AG08396 (cell line): ENCODE results near the gene BRD9.
"Not testable (repeated sequence)": the region's sequence is repeated elsewhere in the genome, so short reads cannot be mapped to it uniquely, and the experiment has no call there.

Source experiments
- DNase-seq: peaks from one replicate; pipeline ENCODE4 v3.0.0; 2012; ENCODE audit warnings: low spot score, mixed read lengths

The BRD9 gene

DNA sequence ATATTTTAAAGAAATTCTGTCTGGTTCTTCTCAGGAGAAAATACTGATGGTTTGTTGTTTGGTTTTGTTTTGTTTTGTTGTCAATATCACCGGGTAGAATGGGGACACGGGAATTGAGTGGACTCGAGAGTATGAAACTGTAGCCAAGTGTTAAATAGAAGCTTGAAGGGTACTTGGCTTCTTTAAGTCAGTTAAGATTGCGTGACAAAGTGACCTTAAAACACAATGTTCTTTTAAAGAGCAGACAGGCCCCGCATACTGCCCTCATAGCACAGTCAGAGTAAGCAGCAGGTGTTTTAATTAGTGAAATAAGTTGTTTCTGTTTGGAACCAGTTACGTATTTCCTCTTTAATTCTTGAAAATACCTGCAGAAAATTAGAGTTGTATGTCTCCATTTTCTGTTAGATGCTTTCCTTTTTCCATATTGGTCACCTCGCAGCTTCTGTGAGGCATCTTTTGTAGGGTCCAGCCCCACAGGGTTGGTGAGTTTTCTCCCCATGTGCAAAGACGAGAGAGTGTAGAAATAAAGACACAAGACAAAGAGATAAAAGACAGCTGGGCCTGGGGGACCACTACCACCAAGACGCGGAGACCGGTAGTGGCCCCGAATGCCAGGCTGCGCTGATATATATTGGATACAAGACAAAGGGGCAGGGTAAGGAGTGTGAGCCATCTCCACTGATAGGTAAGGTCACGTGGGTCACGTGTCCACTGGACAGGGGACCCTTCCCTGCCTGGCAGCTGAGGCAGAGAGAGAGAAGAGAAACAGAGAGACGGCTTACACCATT lies 9.7 kb upstream of the BRD9 start:
- DNase-seq: no peak

GRCh38 chr5:900781-901180 lies 8.2 kb upstream of the BRD9 start:
- no peak for DNase-seq

- no peak for DNase-seq
Measured at GRCh38 chr5:893711-894110, 1.1 kb upstream of the BRD9 start.

DNA sequence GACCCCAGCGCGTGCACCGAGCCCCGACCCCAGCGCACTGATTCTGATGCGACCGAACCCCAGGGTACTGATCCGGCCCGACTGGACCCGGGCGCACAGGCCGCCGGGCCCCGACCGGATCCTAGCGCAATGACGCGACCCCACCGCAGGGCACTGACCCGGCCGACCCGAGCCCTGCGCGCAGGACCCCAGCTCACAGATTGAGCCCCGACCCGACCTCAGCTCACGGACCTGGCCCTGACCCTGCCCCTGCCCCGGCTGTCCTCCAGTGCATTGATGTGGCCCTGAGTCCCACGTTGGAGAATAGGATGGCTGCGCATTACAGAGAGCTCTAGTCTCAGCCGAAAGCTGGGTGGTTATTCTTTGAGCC lies 521 bp upstream of the BRD9 start:
- no peak for DNase-seq

- peak; percentile 77 for DNase-seq
Measured at GRCh38 chr5:891837-892393, 686 bp downstream of the BRD9 start.

DNA sequence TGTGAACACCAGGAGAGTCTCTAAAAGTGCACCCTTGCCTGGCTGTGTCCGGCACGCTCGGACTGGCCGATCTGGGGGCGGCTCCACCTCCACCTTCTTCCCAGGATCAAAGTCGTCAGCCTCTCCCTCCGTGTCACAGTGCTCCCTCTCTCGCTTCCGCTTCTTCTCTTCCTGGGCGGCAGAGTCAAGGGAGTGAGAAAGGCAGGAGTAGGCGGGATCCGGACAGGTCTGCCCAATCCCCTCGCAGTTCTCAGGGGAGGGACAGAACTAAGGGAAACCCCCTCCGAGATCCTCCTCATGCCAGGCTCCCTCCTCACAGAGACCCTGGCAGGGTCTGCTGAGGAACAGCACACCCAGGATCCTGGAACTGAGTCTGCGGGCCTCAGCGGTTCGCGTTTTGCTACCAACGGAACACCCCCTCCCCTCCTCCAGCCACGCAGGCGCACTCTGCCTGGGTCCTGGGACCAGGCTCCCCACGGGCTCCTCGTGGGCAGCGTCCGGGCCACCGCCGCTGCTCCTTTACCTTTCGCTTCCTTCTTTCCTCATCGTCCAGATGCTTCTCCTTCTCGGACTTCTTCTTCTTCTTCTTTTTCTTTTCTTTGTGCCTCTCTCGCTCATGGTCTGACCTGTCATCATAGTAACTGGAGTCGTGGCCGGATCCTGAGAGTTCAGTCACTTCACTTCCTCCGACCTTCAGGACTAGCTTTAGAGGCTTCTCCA lies 1.3 kb downstream of the BRD9 start:
- DNase-seq: no peak

- no peak for DNase-seq
Measured at GRCh38 chr5:889075-889710, 3.4 kb downstream of the BRD9 start.

DNA sequence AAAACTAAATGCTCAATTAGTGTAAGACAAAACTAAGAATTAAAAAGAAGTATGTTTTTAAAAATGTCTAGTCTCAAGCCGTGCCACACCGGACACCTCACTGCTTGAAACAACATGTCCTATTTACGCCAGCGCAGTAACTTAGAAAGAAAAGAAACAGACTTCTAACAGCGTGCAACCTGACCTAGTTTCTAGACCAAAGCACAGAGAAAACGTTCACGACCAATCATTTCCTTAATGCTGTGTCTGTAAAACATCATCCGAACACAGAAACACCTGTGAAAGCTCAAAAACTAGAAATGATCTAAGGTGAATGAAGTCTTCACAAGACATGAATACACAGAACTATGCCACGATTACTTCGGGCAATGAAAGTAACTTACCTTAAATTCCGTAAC lies 4.0 kb downstream of the BRD9 start:
- no peak for DNase-seq

DNA sequence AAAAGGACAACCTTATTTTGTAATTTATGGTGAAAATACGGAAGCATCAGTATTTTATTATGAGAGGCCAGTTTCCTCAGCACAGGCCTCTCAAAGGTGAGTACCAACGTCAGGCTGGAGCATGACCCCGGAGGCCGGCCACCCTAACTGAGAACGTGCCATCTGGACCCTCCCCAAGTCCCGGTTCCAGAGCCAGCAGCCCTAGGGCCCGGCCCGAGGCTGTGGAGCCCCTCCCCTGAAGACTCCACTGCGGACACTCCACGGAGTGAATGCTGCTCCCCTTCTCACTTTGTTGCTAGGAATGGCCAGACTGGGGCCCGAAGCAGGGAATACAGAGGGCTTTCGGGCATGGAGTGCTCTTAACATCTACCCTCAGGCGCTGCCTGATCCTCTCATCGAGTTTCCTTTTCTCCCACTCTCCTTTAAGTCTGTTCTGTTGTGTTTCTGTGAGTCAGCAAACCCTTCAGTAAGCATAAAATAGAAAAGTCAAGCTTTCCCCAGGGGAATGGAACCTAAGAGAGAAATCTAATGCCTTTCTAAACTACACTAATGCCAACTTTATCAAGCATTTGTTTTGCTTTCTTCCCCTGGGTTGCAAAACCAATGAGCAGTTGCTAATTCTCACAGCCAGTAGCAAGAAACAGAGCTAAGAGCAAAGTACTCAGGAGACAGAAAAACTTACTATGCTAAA lies 4.5 kb downstream of the BRD9 start:
- no peak for DNase-seq

DNA sequence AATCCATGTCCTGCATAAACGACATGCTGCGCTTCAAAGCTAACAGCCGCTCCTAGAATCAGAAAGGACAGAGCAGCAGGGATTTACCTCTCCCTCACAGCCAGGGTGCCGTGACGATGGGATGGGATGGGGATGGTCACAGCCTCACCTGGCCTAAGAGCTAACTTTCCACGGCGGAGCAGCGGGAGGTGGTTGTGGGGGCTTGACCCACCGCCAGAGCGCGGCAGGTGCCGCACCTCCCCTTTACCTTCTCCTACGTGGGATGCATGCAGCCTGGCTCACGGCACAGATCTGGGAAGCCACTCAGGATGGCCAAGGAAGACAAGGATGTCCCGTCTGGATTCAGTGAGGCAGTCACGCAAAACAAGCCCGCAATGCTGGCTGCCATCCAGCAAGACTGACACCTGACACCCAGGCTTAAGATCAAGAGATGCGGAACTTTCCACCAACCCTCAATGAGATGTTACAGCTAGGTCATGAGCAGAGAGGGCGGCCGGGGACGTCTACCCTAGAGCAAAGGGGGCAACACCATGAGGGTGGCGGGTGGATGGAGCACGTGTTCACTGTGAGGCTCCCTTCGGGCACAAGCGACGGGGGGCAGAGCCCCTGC lies 5.8 kb downstream of the BRD9 start:
- DNase-seq: no peak

DNA sequence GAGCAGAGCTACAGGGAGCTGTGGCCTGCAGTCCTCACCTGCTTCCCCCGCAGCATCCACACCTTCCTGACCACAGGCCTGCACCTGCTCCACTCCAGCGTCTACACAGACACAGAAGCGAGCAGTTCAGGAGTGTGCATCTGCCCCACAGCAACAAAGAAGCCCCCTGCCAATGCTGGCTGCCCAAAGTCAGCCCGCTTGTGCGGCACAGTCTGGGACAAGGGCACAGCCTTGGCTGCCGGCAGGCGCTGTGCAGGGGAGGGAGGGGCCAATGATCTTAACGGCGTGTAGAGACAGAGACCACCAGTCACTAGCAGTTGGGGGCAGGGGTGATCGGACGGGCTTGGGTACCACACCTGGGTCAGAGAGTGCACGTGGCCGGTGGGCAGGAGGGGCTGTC lies 6.6 kb downstream of the BRD9 start:
- no peak for DNase-seq

DNA sequence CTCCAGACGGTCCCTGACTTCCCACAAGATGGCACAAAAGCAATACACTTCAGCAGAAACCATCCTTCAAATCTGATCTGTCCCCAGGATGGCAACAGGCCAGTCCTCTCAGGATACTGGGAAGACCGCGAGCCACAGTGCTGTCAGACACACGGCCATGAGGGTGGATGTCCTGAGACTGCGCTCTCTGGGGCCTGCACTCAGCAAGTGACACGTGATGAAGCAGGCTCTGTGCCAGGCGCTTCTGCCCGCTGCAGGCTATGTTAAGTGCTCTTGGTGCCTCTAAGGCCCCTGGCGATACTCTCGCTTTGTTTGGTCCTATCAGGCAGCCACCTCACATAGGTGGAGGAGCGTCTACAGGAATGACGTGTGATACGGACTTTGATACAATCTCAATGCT lies 7.1 kb downstream of the BRD9 start:
- no peak for DNase-seq

DNA sequence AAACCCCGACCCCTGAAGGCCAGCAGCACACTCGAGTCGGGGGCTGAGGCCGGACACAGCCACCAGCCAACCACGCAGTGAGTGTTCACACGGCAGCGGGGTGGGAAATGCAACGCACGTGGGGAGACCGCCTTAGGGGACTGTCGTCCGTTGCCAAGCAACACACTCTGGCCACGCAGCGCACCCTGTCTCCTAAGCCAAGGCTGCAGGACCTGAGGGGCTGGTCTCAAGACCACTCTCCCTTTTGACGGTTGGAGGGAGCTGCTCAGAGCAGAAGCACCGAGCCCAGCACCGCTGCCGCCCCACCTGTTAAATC lies 7.5 kb downstream of the BRD9 start:
- DNase-seq: no peak

GRCh38 chr5:884345-885126 lies 8.1 kb downstream of the BRD9 start:
- no peak for DNase-seq

DNA sequence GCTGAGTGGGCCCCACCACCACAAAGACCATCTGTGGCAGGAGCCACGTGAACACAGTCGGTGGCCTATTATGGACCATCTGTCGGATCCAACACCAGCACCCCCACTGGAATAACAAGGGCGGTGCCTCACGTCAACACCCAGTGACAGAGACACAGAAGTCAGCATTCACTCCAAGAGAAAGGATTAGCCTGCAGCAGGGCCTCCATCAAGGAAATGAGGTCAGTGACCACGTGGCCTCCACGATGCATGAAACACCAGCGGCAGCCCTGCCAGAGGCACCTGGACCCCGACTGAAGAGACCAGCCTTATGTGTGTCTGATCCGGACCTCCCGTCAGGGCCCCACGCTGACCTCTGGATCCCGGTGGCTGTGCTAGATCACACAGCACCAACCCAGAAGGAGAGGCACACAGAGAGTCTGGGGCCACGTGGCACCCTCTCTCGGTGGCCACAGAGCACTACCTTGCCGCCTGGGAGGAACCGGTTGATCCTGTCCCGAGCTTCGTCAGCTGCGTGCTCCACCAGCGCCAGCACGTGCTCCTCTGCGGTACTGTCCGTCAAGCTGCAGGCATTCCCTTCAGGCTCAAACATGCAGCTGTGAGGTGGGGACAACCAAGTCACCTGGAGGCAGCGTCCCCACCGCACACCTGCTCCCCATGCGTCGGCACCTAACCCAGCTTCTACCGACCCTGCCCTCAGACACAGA lies 9.0 kb downstream of the BRD9 start:
- DNase-seq: no peak

- no peak for DNase-seq
Measured at GRCh38 chr5:882253-883183, 10.1 kb downstream of the BRD9 start.

DNA sequence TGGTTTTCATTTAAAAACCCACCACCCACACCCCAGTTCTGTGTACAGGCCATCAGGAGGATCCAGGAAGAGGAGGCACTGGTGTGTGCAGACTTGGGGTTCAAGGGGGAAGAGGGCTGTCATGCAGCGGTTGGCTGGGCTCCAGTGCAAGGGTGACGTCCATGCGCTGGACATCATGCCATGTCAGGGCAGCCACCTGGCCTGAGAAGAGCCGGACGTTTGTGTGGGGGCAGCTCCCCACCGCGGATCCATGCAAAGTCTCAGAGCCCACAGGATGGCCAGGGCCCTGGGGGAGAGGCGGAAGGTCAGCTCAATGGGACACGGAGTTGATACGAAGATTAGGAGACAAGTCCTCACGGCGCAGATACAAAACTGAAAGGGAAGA lies 11.1 kb downstream of the BRD9 start:
- DNase-seq: no peak

DNA sequence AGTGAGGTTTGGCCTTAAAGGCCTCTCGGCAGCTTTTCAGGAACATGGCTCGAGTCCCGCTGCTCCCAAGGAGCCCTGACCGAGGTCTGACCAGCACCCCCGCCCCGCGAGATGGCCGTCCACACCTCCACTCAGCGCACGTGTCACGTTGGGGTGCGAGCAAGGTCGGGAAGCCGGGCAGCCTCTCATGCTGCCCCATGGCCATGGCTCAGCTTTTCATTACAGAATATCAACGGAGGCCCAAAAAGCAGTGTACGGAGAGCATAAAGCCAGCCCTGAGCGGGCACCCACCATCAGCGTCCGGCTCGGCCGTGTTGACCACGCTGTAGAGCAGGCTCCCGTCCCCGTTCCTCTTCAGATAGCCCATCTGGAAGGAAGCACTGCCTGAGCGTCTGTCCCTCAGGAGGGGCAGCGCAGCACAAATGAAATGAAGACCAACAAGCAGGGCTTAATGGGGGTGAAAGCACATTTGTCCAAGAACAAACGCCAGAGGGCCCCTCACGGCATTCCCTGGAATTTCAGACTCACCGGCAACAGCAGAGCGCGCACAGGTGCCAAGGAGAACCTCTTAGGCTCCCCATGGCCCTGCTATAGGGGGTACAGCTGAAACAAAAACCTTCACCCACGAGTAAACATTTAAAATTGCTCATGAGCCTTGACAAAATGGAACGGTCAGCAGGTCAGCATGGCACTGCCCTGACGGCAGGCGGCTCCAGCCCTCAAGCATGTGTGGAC lies 11.6 kb downstream of the BRD9 start:
- DNase-seq: no peak

GRCh38 chr5:878677-879076 lies 13.9 kb downstream of the BRD9 start:
- not testable (repeated sequence) for DNase-seq
